GM21619 (cell line): ENCODE measurements around the gene STK16.
"Not testable (repeated sequence)": the region's sequence is repeated elsewhere in the genome, so short reads cannot be mapped to it uniquely, and the experiment has no call there.

Experiments
- ATAC-seq: cut with Tn5 transposase; IDR thresholded peaks from one replicate; pipeline ENCODE4 v1.9.1; 2021; ENCODE audit not compliant: unreplicated experiment

STK16 gene

GRCh38 chr2:219243291-219243761 lies 2.0 kb upstream of the STK16 start:
- no peak for ATAC-seq

GRCh38 chr2:219244789-219245147 lies 511 bp upstream of the STK16 start:
- ATAC-seq, result no peak

- no peak for ATAC-seq
Observed at GRCh38 chr2:219245899-219246230, 586 bp downstream of the STK16 start.

GRCh38 chr2:219246559-219246958 lies 1.3 kb downstream of the STK16 start:
- ATAC-seq, result no peak

GRCh38 chr2:219247678-219248642 lies 2.7 kb downstream of the STK16 start:
- no peak for ATAC-seq

- no peak for ATAC-seq
Observed at GRCh38 chr2:219248845-219249202, 3.5 kb downstream of the STK16 start.

GRCh38 chr2:219249203-219249980 lies 4.1 kb downstream of the STK16 start:
- peak; percentile 42 for ATAC-seq

GRCh38 chr2:219250049-219250781 lies 4.9 kb downstream of the STK16 start:
- no peak for ATAC-seq

- ATAC-seq, result no peak
Observed at GRCh38 chr2:219251656-219252055, 6.4 kb downstream of the STK16 start.

GRCh38 chr2:219252084-219252483 lies 6.8 kb downstream of the STK16 start:
- ATAC-seq, result no peak

- ATAC-seq, result no peak
Observed at GRCh38 chr2:219252570-219252899, 7.3 kb downstream of the STK16 start.

- ATAC-seq, result no peak
Observed at GRCh38 chr2:219252900-219253752, 7.8 kb downstream of the STK16 start, which contains the start of gene TUBA4B. TUBA4B (plus strand) TSS chr2:219253243; CDS start chr2:219253408, 165 bp downstream.

- ATAC-seq, result peak; percentile 39
Observed at GRCh38 chr2:219253753-219254589, 8.7 kb downstream of the STK16 start, which contains the start of gene TUBA4A. TUBA4A (minus strand) TSS chr2:219253918; CDS start chr2:219253858, 60 bp downstream.

GRCh38 chr2:219254590-219255201 lies 9.4 kb downstream of the STK16 start:
- peak; percentile 23 for ATAC-seq

- not testable (repeated sequence) for ATAC-seq
Observed at GRCh38 chr2:219258942-219259341, 13.7 kb downstream of the STK16 start.

- ATAC-seq, result no peak
Observed at GRCh38 chr2:219261024-219261855, 16.0 kb downstream of the STK16 start.

- ATAC-seq, result no peak
Observed at GRCh38 chr2:219266232-219266631, 21.0 kb downstream of the STK16 start.

GRCh38 chr2:219266886-219267285 lies 21.6 kb downstream of the STK16 start:
- no peak for ATAC-seq
